Stimulated activated CD4-positive, alpha-beta T cell treated with anti-CD3 and anti-CD28 coated beads, TNF-alpha, amount 100 ng/mL, for 24 hours (primary cell): ENCODE measurements around the gene KLHL18.
"Not testable (repeated sequence)": the region's sequence is repeated elsewhere in the genome, so short reads cannot be mapped to it uniquely, and the experiment has no call there.

Experiments
- DNase-seq, 3 experiments: peaks; one replicate each; pipeline ENCODE4 v3.0.0-alpha.2; 2020; ENCODE audit warnings: low read depth in 3 of 3

Gene KLHL18

GRCh38 chr3:47362701-47363100 is 80.0 kb downstream of the KLHL18 start:
- no peak for DNase-seq

DNA sequence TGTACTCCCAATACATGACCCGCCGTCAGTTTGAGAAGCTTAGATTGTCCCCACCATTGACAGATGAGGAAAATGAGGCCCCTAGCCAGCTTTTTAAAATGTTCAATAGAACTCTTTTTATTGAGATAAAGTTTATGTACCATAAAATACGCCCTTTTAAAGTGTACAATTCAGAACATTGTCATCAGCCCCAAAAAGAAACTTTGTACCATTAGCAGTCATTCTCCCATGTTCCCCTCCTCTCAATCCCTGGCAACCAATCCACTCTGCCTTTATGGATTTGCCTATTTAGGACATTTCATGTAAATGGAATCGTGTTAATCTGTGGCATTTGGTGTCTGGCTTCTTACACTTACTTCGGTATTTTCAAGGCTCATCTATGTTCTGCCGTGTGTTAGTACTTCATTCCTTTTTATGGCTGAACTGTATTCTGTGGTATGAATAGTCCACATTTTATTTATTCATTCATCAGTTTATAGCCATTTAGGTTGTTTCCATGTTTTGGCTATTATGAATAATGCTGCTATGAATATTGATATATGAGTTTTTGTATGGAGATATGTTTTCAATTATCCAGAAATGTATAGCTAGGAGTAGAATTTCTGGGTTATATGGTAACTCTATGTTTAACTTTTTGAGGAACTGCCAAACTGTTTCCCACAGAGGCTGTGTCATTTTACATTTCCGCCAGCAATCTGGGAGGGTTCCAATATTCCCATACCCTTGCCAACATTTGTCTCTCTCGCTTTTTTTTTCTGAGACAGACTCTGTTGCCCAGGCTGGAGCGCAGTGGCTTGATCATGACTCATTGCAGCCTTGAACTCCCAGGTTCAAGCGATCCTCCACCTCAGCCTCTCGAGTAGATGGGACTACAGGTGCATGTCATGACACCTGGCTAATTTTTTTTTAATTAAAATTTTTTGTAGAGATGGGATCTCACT is 82.7 kb downstream of the KLHL18 start:
- no peak for DNase-seq

DNA sequence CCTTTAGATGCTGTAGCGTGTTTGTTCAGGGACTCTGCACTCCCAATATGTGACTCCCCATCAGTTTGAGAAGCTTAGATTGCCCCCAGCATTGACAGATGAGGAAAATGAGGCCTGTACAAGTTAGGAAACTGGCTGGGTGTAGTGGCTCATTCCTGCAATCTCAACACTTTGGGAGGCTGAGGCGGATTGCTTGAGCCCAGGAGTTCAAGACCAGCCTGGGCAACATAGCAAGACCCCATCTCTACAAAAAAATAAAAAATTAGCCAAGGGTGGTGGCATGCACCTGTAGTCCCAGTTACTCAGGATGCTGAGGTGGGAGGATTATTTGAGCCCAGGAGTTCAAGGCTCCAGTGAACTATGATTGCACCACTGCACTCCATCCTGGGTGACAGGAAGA is 84.1 kb downstream of the KLHL18 start:
- DNase-seq: no peak

GRCh38 chr3:47367631-47368030 is 84.9 kb downstream of the KLHL18 start:
- no peak for DNase-seq

DNA sequence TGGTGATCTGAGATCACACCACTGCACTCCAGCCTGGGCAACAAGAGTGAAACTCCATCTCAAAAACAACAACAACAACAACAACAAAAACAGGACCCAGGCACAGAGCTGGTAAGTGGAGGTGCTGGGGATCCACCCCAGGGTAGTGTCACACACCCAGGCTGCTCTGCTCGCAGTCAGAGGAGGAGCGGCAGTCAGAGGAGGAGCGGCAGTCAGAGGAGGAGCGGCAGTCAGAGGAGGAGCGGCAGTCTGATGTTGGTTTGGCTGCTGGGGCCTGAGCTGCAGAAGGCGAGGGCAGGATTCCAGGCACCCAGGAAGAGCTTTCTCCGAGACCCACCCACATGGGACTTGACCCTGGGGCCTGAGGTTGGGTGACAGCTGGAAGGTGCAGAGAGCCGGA is 87.3 kb downstream of the KLHL18 start:
- DNase-seq: not testable (repeated sequence)

DNA sequence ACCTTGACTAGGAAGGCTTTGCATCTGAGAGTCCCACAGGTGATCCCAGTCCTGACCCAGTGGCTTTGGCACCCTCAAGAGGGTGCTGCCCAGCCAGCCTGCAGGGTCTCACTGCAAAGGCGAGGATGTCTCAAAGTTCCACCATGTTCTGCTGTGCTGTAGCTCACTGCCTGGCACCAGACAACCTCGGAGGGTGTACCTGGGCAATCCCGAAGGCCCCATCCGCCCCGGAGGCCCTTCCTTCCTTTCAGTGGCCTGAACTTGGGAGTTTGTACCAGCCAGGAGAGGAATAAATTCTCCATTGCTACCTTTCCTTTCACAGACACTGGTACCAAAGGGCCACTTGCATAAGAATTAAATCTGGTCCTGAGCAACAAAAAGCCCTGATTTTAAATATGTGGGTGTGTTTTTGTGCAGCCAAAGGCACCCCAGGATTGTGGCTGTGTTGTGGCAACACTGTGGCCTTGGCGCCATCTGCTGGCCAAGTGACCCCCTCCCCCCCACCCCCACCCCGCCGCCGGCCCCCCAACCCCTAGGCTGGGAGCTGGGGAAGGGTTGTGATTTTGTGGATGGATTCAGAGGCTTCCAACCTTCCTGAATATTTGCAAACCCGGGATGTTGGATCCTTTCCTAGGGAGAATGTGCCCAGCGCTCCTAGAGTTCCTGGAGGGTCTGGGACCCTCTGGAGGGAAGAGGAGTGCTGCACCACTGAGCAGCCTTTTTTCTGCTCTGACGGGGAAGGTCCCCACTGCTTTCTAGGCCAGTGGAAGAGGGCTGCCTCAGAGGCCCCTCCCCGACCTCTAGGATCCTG is 88.3 kb downstream of the KLHL18 start:
- DNase-seq: peak in 1 of 3 experiments; percentile 24

GRCh38 chr3:47374587-47374986 is 91.8 kb downstream of the KLHL18 start:
- no peak for DNase-seq

- DNase-seq: no peak
Measured at GRCh38 chr3:47376393-47376792, 93.6 kb downstream of the KLHL18 start.

DNA sequence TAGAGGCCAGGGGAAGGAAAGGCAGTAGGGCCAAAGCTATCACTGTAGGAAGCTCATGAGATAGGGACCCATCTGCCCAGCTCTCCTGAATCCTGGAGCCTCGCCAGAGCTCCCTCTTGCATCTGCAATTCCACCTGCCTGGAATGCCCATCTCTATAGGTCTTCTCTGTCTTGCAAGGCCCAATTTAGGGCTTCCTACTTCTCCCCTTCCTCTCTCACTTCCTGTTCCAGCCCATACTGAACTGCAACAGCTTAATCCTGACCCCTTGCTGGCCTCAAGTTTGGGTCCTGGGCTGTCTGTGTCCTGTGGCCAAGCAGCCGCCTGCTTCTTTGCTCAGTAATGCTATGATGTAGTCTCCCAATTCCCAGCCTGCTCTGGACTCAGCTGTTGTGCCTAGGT is 94.4 kb downstream of the KLHL18 start:
- no peak for DNase-seq

- DNase-seq: no peak
Measured at GRCh38 chr3:47378869-47379268, 96.1 kb downstream of the KLHL18 start.

GRCh38 chr3:47379411-47379899 is 96.7 kb downstream of the KLHL18 start:
- no peak for DNase-seq

DNA sequence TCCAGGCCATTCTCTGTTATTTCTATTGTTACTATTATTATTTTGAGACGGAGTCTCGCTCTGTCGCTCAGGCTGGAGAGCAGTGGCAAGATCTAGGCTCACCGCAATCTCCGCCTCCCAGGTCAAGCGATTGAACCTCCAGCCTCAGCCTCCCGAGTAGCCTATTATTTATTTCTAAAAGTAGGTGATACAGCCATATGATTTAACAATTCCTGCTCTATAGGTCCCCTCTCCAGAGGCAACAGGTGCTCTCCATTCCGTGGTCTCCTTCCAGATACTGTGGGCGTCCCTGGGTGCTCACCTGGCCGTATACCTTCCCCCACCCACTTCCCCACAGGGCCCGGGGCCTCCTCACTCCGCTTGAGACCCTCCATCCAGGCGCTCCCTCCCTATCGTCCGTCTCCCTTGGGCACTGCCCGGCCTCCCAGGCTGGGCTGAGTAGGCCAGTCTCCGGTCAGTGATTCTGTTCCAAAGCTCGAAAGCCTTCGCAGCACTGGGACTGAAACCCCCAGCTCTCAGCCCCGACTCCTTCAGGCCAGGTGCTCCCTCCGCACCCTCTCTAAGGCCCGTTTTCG is 97.4 kb downstream of the KLHL18 start:
- no peak for DNase-seq

DNA sequence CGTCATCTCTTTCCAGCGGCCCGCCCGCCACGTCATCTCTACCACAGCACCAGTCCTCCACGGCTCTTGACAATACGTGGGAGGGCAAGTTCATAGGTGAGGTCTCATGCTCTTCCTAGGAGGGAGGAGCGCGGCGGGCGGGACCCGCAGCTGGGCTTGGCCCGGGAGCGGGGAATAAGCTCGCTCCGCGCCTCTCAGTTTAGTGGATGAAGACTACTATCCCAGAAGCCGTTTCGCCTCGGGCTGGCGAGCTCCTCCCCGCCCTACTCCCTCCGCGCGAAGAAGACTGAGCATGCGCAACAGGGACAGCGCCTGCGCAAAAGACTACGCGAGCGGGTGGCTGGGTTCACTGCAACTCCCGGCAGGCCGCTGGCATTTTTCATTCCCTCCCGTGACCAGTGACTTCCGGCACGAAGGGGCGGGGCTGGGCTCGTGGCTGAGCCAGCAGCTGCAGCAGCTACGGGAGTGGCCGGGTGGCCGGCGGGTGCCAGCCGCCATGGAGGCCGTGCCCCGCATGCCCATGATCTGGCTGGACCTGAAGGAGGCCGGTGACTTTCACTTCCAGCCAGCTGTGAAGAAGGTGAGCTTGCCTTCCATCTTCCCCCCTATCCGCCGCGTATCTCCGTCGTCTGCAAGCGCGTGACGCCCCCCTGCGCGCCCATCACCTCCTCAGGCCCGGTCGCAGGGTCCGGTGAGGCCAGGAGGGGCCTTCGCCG is 98.0 kb downstream of the KLHL18 start, which contains the start of gene PTPN23:
PTPN23 (plus strand) TSS at position 421 of the 716 bp plus-strand sequence; CDS start at position 497, 76 bp downstream.
- peak; percentile 97 to 99 (median 99) for DNase-seq

DNA sequence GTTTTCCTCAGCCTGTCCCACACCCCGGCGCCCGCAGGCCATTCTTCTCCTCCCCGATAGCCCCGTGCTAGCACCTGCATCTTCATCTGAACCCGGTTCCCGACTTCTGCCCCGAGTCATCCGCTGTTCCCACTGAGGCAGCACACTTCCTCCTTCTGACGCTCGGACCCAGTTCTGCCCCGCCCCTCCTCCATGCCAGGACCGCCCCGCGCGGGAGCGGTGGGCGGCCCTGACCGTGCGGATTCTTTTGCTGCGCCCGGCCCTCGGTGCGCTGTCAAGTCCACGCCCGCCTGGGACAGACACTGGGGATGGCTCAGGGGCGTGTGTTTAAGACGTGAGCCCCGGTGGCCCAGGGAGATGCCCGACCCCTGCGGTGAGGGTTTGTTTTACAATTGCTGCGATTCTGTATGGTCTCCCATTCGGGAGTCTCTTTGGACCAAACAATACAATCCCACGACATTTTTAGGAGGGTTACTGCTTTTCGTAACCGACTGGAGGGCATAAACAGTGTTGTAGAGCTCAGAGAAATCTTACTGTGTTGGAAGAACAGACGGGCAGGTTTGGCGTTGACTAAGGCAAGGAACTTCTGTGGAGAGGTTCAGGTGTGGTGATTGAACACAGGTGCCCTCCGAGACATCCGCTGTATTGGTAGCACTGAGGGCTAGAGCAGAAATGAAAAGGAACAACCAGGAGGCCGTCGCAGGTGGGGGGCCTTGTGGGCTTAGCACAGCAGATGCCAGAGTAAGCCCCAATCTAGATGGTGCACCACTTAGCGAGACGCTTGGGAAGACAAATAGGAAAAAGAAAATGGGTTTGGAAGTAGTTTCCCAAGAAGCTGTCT is 98.8 kb downstream of the KLHL18 start:
- DNase-seq: peak; percentile 57 to 84 (median 64)

DNA sequence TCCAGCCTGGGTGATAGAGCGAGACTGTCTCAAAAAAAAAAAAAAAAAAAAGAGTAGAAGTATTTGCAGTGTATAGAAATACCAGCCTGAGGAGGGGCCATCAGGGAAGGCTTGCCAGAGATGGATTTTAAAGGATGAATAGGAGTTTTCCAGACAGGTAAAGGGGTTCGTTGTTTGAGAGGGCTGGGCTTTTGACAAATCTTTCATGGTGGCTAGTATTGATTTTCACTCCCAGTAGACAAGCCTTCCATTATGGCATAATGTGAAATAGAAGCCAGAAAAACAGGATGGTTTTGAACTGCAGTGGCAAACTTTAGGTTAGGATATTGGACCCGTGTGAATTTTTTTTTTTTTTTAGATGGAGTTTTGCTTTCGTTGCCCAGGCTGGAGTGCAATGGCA is 101.7 kb downstream of the KLHL18 start:
- no peak for DNase-seq

GRCh38 chr3:47385007-47385406 is 102.3 kb downstream of the KLHL18 start:
- DNase-seq: no peak

GRCh38 chr3:47385796-47386195 is 103.1 kb downstream of the KLHL18 start:
- DNase-seq: no peak

DNA sequence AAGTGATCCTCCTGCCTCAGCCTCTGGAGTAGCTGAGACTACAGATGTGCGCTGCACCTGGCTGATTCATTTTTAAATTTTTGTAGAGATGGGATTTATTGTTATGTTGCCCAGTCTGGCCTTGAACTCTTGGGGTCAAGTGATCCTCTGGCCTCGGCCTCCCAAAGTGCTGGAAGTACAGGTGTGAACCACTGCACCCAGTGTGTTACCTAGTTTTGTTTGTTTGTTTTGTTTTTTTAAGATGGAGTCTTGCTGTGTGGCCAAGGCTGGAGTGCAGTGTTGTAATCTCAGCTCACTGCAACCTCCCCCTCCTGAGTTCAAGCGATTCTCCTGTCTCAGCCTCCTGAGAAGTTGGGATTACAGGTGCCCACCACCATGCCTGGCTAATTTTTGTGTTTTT is 110.2 kb downstream of the KLHL18 start:
- no peak for DNase-seq

DNA sequence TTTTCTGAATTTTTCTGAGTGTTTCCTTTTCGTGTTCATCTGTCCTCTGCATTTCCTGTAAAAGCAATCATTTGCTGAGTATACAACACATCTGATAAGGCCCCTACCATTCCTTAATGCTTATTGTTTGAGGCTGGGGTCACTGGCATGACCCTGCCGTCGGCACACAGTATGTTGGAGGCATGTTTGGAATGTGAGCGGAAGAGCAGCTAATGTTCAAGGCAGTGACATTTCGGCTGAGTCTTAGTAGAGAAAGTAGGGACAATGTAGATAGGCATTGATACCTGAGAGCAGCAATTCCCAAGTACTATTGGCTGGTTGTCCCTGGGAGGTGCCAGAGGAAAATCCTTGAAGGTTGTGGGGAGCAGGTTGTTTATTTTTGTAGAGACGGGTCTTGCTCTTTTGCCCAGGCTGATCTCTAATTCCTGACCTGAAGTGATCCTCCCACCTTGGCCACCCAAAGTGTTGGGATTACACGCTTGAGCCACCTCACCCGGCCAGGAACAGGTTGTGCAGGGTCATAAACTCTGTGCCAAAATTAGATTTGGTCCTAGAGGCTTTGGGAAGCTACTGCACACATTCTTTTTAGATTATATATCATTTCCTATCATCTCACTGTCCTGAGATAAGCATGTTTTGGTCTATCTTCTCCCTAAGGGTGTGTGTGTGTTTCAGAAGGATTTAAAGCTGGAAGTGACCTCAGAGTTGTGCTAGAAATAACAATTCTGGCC is 111.6 kb downstream of the KLHL18 start:
- no peak for DNase-seq

GRCh38 chr3:47394881-47395280 is 112.1 kb downstream of the KLHL18 start:
- no peak for DNase-seq
